NOMO-1 treated with DMSO at 0.1 percent for 48 hours (cell line): ENCODE data around the gene RER1.
"Not testable (repeated sequence)": the region's sequence is repeated elsewhere in the genome, so short reads cannot be mapped to it uniquely, and the experiment has no call there.

Experiments
- DNase-seq: peaks from one replicate; lab custom pipeline; 2025; ENCODE audit not compliant: unreplicated experiment; lab: John Stamatoyannopoulos, UW

RER1 gene

DNA sequence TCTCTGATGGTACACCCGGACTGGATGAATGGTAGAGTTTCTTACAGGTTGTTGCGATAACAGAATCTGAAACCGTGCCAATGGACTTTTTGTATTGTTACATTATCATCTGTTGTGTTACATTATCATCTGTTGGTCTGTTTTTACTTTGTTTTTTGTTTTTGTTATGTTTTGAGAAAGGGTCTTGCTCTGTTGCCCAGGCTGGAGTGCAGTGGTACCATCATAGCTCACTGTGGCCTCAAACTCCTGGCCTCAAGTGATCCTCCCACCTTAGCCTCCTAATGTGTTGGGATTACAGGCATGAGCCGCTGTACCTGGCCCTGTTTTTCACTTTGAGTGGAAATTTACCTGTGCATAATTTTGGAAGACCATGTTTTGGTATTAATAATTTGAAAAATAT is 30.9 kb downstream of the RER1 start:
- no peak for DNase-seq

DNA sequence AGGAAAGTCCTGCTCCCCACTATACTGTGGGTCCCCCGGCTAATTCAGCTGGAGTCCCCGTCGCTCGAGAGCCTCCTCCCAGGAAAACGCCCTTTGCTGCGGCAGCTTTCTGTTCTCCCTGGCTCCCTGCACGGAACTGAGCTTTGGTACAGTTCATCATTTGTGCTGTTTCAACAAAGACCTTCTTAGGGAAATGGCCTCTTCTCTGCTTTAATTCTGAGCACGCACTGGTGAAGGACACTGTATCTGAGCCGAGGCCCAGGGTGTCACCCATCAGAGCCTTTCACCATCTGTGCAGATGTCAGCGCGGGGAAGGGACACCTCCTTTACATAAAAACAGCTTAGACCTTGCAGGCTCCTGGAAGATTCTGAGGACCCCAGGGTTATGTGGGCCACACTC is 34.3 kb downstream of the RER1 start:
- no peak for DNase-seq

DNA sequence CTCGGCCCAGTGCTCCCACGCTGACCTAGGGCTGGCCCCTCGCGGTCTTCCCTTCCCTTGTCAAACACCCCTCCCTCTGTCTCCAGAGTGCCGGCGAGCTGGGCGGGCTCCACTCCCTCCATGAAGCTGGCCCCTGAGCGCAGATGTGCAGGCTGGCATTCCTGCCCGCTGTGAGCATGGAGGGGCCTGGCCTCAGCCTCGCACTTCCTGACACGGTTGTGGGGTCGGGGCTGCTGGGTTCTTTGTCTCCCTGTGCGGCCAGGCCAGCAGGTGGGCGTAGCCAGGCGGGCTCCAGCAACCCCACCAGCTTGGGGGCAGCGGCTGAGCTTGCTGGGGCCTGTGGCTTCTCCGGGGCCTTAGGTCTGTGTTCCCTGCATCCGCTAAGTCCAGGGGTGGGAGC is 34.9 kb downstream of the RER1 start:
- DNase-seq: no peak

DNA sequence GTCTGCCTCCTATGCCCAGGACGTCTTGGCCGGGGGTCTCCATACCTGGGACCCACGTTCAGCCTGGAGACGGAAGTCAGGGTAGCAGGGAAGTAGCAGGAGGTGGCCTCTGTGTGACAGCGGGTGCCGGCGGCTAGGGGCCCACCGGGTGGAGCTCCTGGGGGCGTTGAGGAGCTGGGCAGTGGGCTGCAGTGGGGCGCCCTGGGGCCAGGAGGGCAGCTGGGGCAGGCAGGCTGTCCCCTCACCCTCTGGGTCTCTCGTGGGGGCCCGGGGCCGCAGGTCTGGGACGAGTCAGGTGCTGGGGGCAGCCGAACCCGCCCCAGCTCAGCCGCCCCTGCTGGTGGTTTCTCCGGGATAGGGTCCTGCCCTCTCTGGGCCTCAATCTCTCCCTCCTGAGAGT is 35.4 kb downstream of the RER1 start:
- no peak for DNase-seq

DNA sequence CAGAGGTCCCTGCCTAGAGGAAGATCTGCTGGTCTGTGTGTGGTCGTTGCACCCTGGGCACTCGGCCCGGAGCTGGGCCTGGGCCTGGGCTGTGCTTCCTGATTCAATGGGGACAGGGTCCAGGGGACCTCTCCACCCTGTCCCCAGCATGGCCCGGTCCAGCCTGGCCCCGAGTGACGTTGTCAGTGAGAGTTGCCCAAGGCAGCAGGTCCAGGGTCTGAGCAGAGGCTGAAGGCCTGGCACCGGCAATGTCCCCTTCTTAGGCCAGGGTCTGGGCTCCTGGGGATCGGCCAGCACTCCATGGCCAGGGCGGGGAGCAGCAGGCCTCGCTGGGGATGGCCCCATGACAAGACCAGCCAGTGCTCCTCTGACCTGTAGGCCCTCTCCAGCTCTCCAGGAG is 36.3 kb downstream of the RER1 start:
- no peak for DNase-seq

DNA sequence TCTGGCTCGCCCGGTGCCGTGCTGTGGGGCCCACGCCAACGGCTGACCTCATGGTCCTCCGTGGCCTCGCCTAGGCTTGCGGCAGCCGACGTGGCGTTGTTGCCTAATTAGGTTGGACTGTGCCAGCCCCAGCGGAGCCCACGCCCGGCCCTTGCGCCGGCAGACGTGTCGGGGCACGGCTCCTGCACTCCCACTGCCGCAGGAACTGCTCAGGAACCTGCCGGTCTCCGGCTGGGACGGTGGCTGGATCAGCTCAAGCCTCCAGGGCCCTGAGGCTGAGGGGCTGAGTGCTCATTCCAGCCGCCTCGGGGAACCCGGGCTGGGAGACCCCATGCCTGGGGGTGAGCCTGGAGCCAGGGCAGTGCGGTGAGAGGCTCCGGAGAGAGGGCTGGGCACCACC is 36.8 kb downstream of the RER1 start:
- no peak for DNase-seq

DNA sequence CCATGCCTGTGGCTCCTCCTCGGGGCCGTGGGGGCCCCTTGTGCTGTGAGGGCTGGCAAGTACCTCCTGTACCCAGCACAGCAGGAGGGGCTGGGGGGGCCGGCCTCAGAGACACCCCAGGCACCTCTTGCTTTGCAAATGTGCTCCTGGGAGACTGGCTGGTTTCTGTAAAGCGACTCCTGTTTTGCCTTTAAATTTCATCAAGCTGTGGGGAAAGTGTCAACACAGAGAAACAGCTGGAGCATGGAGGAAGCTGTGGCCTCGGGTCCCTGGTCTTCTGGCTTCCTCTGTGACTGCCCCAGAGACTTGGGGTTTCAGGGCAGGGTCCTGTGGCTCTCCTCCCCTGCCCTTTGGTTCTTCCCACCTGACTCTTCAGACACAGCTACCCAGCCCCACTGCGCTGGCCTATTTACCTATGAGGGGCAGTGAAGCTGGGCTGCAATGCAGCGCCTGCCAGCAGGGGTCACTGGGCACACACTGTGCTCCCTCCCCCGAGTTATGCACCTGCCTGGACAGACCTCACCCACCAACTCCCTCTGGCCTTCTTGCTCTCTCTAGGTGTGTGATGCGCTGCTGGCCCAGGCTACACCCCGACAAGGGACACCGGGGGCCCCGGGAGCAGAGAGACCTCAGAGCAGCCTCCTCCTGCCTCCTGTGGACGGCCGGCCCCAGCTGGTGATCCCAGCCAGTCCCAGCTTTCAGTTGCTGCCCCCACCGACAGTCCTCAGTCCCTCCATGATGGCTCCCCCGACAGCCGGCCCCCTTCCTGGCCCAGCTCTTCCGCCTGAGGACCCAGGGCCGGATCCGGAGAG is 38.3 kb downstream of the RER1 start:
- DNase-seq: no peak

DNA sequence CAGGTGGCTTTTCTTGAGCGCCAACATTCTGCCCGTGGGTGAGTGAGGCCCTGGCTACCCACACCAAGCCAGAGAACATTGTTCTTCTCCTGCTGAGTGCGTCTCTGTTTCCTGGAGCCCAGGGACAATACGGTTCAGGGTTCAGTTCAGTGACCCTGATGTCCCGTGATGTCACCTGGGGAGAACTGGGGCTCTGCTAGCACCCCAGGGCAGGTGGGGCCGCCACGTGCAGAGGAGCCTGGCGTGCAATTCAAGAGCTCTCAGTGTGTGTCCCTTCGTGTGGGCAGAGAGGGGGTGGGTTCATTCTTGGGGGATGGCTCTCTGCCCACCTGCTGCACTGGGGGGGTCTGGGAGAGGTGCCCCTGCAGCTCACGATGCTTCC is 38.9 kb downstream of the RER1 start:
- DNase-seq: no peak

DNA sequence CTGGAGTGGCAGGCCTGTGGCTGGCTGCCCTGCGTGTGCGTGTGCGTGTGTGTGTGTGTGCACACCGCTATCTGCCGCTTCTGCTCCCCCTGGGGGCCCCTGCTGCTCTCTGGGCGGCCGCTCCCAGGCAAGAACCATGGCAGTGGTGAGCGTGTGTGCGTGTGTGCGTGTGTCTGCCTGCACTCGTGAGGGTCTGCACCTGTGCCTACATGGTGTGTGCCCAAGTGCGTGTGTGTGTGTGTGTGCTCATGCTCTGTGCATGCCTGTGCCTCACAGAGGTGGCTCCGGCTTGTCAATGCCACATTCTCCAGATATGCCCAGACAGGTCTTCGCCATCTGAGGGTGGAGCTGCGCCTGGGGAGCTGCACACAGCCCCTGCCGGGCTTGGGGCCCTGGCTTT is 39.5 kb downstream of the RER1 start:
- DNase-seq: no peak

DNA sequence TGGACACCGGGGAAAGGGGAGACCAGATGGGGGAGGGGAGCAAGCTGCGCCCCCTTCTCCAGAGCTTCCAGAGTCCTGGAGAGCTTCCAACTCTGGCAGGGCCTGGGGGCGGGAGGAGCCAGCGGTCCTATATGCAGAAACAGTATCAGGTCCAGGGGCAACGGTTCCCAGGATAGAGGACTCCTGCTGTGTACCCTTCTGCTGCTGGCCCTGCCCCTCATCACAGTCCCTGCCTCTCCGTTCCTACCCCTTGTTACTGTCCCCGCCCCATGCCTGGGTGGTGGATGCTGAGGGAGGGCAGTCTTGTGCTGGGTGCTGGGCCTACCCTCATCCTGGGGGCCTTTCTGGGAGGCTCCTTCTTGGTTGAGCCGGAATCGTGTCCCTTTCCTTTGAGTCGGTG is 39.9 kb downstream of the RER1 start:
- no peak for DNase-seq

DNA sequence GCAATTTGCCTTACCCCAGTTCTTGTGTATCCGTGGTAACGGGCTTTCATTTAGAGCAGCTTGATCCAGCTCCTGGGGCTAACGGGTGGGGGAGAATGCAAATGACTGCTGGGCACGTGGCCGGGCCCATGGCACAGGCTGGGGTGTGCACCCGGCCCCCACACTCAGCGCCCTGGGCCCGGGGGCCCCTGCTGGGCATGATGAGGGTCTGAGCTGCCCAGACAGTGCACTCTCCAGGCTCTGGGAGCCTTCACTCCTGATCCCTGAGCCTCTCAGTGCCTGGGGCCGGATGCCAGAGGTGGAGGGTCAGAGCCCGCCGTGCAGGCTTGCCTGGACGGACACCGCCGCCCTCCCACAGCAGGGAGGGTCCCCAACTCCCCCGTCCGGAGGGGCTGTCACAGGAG is 40.8 kb downstream of the RER1 start:
- DNase-seq: no peak

DNA sequence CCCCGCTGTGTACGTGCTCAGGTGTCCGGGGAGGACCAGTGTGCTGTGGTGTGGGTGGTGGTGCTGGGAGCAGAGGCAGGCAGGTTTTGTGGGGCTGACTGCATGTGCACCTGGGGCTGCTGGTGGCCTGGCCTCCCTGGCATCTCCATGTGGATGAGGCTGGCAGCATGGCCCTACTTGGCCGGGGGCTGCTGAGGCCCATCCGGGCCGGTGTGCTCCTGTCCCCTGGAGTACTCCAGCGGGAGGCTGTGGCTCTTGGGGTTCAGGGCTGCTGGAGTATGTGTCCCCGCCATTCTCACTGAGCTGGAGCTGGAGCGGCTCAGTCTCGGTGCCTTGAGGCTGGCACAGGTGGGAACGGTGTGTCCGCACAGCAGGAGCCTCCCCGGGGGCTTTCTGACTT is 41.6 kb downstream of the RER1 start:
- DNase-seq: no peak

DNA sequence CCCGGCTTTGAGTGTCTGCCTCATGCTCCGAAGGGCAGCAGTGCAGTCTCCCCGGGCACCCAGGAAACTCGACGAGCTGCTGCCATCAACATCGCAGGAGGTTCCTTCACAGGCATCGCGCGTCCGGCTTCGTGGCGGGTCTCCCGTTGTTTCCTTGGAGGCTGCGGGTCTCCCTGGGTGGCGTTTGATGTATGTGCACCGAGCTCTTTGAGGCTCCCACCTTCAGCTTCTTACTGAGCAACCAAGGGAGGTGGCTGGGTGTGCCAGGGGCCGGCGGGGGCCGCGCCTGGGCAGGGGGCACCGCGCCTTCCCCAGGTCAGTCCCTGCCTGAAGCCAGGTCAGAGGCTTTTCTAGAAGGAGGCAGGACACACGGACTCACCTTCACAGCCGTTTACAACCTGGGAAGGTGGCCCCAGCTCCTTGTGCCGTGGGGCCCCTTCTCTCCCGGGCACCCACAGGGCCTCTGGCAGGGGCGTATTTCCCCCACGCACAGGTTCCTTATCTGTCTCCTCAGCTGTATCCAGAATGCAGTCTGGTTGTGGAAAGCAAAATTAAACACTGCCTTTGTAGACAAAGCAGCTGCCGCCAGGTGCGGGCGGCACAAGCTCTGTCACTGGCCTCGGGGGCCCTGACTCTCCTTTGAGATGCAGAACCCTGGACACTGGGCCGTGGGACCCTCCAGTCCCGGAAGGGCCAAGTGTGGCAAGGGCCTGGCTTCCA is 42.5 kb downstream of the RER1 start:
- no peak for DNase-seq

DNA sequence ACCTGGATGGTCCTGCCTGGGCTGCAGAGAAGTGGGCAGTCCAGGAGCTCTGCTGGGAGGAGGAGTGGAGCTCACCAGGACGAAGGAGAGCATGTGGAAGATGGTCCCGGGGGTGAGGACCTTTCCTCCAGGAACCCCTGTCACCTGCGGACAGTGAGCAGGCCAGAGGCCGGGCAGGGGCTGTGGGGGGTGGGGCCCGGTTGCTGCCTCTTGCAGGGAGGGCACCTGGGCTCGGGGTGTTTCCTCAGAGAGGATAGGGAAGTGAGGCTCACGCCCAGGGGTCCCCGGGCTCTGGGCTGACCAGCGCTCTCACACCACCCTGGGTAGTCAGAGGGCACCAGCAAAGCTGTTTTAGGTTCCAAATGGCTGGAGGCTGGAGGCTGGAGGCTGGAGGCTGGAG is 43.5 kb downstream of the RER1 start:
- DNase-seq: no peak

DNA sequence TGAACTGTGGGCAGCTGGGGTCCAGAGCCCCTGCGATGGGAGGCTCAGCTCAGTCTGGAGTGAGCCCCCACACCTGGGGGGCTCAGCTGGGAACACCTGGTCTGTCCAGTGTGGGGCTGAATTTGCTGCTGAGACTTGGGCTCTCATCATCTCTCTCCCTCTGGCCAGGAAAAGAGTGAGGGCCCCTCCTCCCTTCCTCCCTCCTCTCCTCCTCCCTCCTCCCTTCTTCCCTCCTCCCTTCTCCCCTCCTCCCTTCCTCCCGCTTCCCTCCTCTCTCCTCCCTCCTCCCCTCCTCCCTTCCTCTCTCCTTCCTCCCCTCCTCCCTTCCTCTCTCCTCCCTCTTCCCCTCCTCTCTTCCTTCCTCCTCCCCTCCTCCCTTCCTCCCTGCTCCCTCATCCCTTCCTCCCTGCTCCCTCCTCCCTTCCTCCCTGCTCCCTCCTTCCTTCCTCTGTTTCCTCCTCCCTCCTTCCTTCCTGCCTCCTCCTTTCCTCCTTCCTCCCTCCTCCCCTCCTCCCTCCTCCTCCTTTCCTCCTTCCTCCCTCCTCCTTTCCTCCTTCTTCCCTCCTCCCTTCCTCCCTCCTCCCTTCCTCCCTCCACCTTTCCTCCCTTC is 44.2 kb downstream of the RER1 start:
- DNase-seq: no peak

DNA sequence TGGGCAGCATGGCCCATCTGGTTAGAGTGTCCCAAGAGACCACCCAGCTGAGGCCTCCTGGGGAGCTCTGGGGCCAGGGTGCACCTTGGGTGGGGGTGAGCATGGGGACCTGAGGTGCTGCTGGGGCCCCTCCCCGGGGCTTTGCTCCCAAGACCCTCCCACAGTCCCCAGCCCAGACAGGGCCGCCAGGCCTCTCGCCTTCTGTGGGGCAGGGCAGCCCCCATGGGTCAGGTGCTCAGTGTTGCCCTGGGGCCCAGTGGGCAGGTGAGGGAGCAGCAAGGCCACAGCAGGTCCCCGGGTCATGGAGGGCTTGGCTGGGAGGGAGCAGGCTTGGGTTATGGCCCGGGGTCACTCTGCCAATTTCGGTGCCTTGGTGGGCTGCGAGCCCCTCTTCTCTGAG is 45.2 kb downstream of the RER1 start:
- DNase-seq: no peak

DNA sequence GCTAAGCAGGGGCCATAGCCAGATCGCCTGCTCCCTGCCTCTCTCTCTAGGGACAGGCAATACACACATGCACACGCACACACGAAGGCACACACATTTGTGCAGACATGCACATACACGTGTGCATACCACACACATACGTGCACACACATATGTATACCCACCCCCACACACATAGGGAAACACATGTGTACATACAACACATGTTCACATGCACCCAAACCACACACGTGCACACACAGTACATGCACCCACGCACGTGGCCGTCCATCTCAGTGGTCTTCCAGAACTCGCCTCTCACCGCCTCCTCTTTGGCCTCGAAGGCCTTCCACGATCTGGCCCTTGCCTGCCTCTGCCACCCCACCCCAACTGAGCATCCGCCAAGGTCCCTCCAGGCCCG is 46.0 kb downstream of the RER1 start:
- DNase-seq: no peak

DNA sequence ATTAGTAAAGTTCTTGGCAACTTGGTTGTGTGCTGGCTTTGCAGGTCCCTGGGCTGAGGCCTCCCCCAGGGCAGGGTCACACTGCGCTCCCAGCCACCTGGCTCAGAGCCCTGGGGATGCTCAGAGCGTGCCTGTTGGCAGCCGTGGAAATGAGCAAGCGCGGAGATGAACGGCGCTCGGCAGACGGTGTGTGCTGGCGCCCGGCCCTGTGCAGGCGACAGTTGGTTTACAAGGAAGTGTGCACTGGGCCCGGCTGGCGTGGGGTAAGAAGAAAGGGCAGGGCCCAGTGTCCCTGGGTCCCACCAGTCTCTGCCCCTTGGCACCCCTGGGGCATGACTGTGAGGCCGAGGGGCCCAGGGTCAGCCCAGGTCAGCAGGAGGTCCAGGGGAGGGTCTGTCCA is 46.4 kb downstream of the RER1 start:
- no peak for DNase-seq

DNA sequence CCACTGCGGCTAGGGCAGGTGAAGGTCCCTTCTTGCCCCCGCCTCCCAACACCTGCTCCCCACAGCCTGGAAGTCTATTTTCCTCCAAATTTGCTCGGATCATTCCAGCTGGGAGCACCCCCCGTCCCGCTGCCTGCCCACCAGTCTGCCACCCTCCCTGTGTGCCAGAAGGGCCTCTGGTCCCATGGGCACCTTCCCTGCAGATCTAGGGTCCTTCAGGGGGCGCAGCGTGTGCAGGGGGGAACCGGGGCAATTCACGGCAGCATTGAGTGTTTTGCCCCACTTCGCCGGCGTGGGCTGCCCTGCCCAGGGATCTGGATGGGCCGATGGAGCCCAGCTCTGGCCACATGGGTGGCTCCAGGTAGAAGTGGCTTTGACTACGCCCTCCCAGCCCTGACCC is 47.0 kb downstream of the RER1 start:
- DNase-seq: no peak

DNA sequence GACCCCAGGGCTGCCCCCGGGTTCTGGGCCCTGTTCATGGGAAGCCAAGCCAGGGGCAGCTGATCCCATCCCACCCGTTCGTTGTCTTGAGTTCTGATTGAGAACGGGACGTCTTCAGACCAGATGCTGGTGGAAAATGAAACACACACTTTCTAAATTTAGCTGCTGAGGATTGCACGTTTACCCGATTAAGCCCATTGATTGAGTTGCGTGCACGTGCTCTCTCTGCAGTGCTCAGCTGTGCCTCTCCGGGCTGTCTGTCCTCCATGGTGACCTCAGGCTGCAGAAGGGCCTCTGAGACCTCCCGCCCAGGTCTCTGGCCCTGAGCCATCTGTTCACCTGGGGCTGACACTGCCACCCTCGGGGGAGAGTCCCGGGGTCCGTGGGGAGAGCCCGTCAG is 47.7 kb downstream of the RER1 start:
- DNase-seq: no peak

DNA sequence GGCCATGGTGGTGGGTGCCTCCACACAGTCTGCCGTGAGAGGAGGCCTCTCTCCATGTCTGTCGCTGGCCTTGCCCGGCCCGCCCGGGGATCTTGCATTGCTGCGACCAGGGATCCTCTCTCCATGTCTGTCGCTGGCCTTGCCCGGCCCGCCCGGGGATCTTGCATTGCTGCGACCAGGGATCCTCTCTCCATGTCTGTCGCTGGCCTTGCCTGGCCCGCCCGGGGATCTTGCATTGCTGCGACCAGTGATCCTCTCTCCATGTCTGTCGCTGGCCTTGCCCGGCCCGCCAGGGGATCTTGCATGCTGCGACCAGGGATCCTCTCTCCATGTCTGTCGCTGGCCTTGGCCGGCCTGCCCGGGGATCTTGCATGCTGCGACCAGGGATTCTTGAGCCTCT is 48.7 kb downstream of the RER1 start:
- DNase-seq: not testable (repeated sequence)

DNA sequence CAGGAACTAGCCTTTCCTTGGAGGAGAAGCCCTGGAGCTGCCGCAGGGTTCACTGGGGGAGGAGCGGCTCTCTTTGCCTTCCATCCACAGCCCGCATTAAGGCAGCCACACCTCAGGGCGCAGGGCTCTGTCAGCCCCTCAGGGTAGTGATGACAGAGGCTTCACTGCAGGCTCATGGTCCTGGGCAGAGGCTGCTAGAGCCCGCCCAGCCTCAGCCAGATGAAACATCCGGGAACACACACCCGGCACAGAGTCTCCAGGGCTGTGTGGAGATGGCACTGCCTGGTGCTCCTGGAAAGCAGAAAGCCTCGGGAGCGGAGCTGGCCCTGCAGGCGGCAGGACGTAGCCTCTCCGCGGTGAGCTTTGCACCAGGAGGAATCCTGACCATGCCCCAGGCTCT is 50.1 kb downstream of the RER1 start:
- DNase-seq: no peak
